Breast epithelium (tissue), 4 donors: ENCODE data around the gene HFE. TPM values are rescaled to one million over a fixed set of nuclear protein-coding genes. Genes with fewer than 3 reads are reported as not detected.

ENCODE experiments used
- DNase-seq, 2 donors: peaks; one replicate each; pipeline ENCODE4 v3.0.0-alpha.2; 2019; ENCODE audit warnings: low spot score in 2 of 2
- H3K27ac ChIP-seq, 2 donors: fragments of 200-600 bp; sonication (generic) in 1 of 2; one replicate each; pipeline ENCODE4 v1.5.1; 2016 to 2019; ENCODE audit warnings: mild to moderate bottlenecking in 1 of 2
- H3K27me3 ChIP-seq, 2 donors: fragments of 200-600 bp; sonication (generic) in 1 of 2; one replicate each; pipeline versions ENCODE4 v1.5.1 to v1.6.0; 2017 to 2019; ENCODE audit warnings: control low read depth in 1 of 2, mild to moderate bottlenecking in 1 of 2
- H3K36me3 ChIP-seq: fragments of 200-600 bp; one replicate; pipeline ENCODE4 v1.5.1; 2019
- H3K4me1 ChIP-seq, 2 donors: fragments of 200-600 bp; sonication (generic); one replicate each; pipeline ENCODE4 v1.5.1; 2016 to 2019; ENCODE audit warnings: control low read depth in 1 of 2
- H3K4me3 ChIP-seq, 3 donors: fragments of 200-600 bp; sonication (generic); 1 replicate in 2 of 3; 2 replicates in 1 of 3; pipeline ENCODE4 v1.5.1; 2016 to 2019; ENCODE audit warnings: mild to moderate bottlenecking in 3 of 3, moderate library complexity in 2 of 3
- H3K9me3 ChIP-seq, 2 donors: fragments of 200-600 bp; sonication (generic) in 1 of 2; one replicate each; pipeline ENCODE4 v1.5.1; 2016 to 2019; ENCODE audit warnings: control low read depth in 1 of 2
- CTCF ChIP-seq, 3 donors: fragments of 450-650 bp; IDR thresholded peaks; one replicate each; pipeline ENCODE4 v1.5.1; 2016 to 2017; ENCODE audit warnings: antibody characterized with exemption in 3 of 3, mild to moderate bottlenecking in 3 of 3, moderate library complexity in 3 of 3
- POLR2A ChIP-seq: fragments of 450-650 bp; IDR thresholded peaks from one replicate; pipeline ENCODE4 v1.6.1; 2016; ENCODE audit warnings: antibody characterized with exemption, mild to moderate bottlenecking, moderate library complexity
- POLR2AphosphoS5 ChIP-seq, 3 donors: sonication (generic); formaldehyde crosslinking; IDR thresholded peaks; one replicate each; pipeline ENCODE4 v1.6.1; 2017; ENCODE audit warnings: antibody characterized with exemption in 3 of 3
- intact Hi-C: fragments of 100-400 bp; cut with DNase I; formaldehyde crosslinking; loops from one replicate; pipeline ENCODE4 v1.15.1; 2023; ENCODE audit warnings: low total_unique reads
- total RNA-seq, 3 donors: library from RNA; depleted of rRNA; stranded (reverse); fragments of >200 nt; gene quantifications; one replicate each; pipeline ENCODE4 v1.1.0, GENCODE V29; 2016

The HFE gene
- total RNA-seq, 3 donors from 2014 or later: 5.6 to 9.4 (median 8.6) TPM

- H3K4me3 ChIP-seq: peak overlapping the region; percentile 75 to 96 (median 78)
- TF ChIP-seq CTCF (IDR thresholded peaks at IDR 0.05) (no peak), POLR2AphosphoS5 (IDR thresholded peaks at IDR 0.05) (peak in 1 of 3 donors; percentile 21)
- no peak for DNase-seq
- intact Hi-C loops: loop anchor here (2.0 kb wide), 1 partner anchor 32 kb away; a partner anchor contains a TSS
- H3K4me1 ChIP-seq: no peaks in the 10 kb centered on the region
- H3K9me3 ChIP-seq: no peaks in the 10 kb centered on the region
- H3K27me3 ChIP-seq: no peaks in the 10 kb centered on the region
- H3K27ac ChIP-seq: peak overlapping the region; percentile 96 to 99
- no peaks in the 10 kb centered on the region for H3K36me3 ChIP-seq
Measured at GRCh38 chr6:26124781-26125685, 37.8 kb downstream of the HFE start.

- H3K27ac ChIP-seq: peak overlapping the region; percentile 96 to 99
- intact Hi-C loops: loop anchor here (1.0 kb wide), 1 partner anchor 27 kb away; no protein-coding TSS in a partner anchor
- H3K9me3 ChIP-seq: no peaks in the 10 kb centered on the region
- H3K4me3 ChIP-seq: peak overlapping the region; percentile 75 to 96 (median 78)
- TF ChIP-seq CTCF (IDR thresholded peaks at IDR 0.05) (no peak), POLR2AphosphoS5 (IDR thresholded peaks at IDR 0.05) (no peak), POLR2A (no peak)
- no peak for DNase-seq
- H3K36me3 ChIP-seq: no peaks in the 10 kb centered on the region
- H3K4me1 ChIP-seq: no peaks in the 10 kb centered on the region
- H3K27me3 ChIP-seq: no peaks in the 10 kb centered on the region
Measured at GRCh38 chr6:26126394-26127235, 39.4 kb downstream of the HFE start.

GRCh38 chr6:26128013-26128771 is 41.0 kb downstream of the HFE start:
- H3K4me1 ChIP-seq: no peaks in the 10 kb centered on the region
- no peak for DNase-seq
- intact Hi-C loops: no loop called here

GRCh38 chr6:26129656-26130055 is 42.4 kb downstream of the HFE start:
- DNase-seq: no peak
- H3K4me1 ChIP-seq: no peaks in the 10 kb centered on the region
- H3K27me3 ChIP-seq: no peaks in the 10 kb centered on the region
- TF ChIP-seq POLR2AphosphoS5 (IDR thresholded peaks at IDR 0.05) (no peak), POLR2A (no peak), CTCF (IDR thresholded peaks at IDR 0.05) (no peak)
- H3K36me3 ChIP-seq: no peaks in the 10 kb centered on the region
- intact Hi-C loops: no loop called here
- no peak overlapping the region for H3K27ac ChIP-seq
- no peaks in the 10 kb centered on the region for H3K9me3 ChIP-seq
- peak overlapping the region in 1 of 3 donors; percentile 6 for H3K4me3 ChIP-seq

More at GRCh38 chr6:26128013-26128771, 41.0 kb downstream of the HFE start:
- Histone ChIP-seq H3K27me3 (no peaks in the 10 kb centered on the region), H3K27ac (peak overlapping the region in 1 of 2 donors; percentile 34), H3K9me3 (no peaks in the 10 kb centered on the region), H3K36me3 (no peaks in the 10 kb centered on the region), H3K4me3 (peak overlapping the region in 2 of 3 donors; percentile 78 to 96)
- no peak for TF ChIP-seq POLR2A
- TF ChIP-seq POLR2AphosphoS5 (IDR thresholded peaks at IDR 0.05): no peak
- no peak for TF ChIP-seq CTCF (IDR thresholded peaks at IDR 0.05)
